Measurements from ENCODE around the gene GPRC5D.
A peak's percentile ranks its signal among the peaks of the same experiment; 100 is the strongest.

The GPRC5D gene

GRCh38 chr12:12986775-12987331, 34.9 kb upstream of the GPRC5D start:
- no peak for ATAC-seq
- TF ChIP-seq PATZ1 (CRISPR knock-in tag; IDR thresholded peaks at IDR 0.05; ENCODE audit: borderline replicate concordance) (no peak), BACH2 (CRISPR knock-in tag; IDR thresholded peaks at IDR 0.05; ENCODE audit: borderline replicate concordance) (no peak), ZNF70 (CRISPR knock-in tag; IDR thresholded peaks at IDR 0.05) (no peak), ESRRG (CRISPR knock-in tag; IDR thresholded peaks at IDR 0.05) (no peak), TOX (CRISPR knock-in tag; IDR thresholded peaks at IDR 0.05; ENCODE audit: borderline replicate concordance) (no peak)

- ATAC-seq = peak; percentile 93
- TF ChIP-seq TSHZ2 (CRISPR knock-in tag; IDR thresholded peaks at IDR 0.05) = no peak
- TF ChIP-seq ISL1 (CRISPR knock-in tag; IDR thresholded peaks at IDR 0.05) = no peak
- no peak for TF ChIP-seq SNAI2 (CRISPR knock-in tag; IDR thresholded peaks at IDR 0.05)
Measured at GRCh38 chr12:12985817-12986408, 33.9 kb upstream of the GPRC5D start.

- no peak for ATAC-seq
- TF ChIP-seq GLIS3 (CRISPR knock-in tag; IDR thresholded peaks at IDR 0.05) = no peak
- TF ChIP-seq TCF4 (CRISPR knock-in tag; IDR thresholded peaks at IDR 0.05; ENCODE audit: borderline replicate concordance) = no peak
- TF ChIP-seq PATZ1 (CRISPR knock-in tag; IDR thresholded peaks at IDR 0.05; ENCODE audit: borderline replicate concordance) = no peak
- TF ChIP-seq ISL1 (CRISPR knock-in tag; IDR thresholded peaks at IDR 0.05) = no peak
- TF ChIP-seq CREB5 (CRISPR knock-in tag; IDR thresholded peaks at IDR 0.05; ENCODE audit: low read depth) = no peak
- TF ChIP-seq TOX (CRISPR knock-in tag; IDR thresholded peaks at IDR 0.05; ENCODE audit: borderline replicate concordance) = no peak
Measured at GRCh38 chr12:12984149-12984548, 32.2 kb upstream of the GPRC5D start.

- ATAC-seq = peak; percentile 52
- TF ChIP-seq RARB (CRISPR knock-in tag; IDR thresholded peaks at IDR 0.05) = no peak
- TF ChIP-seq ZFP3 (CRISPR knock-in tag; IDR thresholded peaks at IDR 0.05) = no peak
- TF ChIP-seq CSDC2 (CRISPR knock-in tag; IDR thresholded peaks at IDR 0.05) = no peak
- TF ChIP-seq SNAI2 (CRISPR knock-in tag; IDR thresholded peaks at IDR 0.05) = no peak
- TF ChIP-seq ZC3H10 (CRISPR knock-in tag; IDR thresholded peaks at IDR 0.05) = no peak
- TF ChIP-seq ESRRG (CRISPR knock-in tag; IDR thresholded peaks at IDR 0.05) = no peak
- no peak for TF ChIP-seq ISL1 (CRISPR knock-in tag; IDR thresholded peaks at IDR 0.05)
- no peak for TF ChIP-seq CREB5 (CRISPR knock-in tag; IDR thresholded peaks at IDR 0.05; ENCODE audit: low read depth)
- no peak for TF ChIP-seq BACH2 (CRISPR knock-in tag; IDR thresholded peaks at IDR 0.05; ENCODE audit: borderline replicate concordance)
- TF ChIP-seq ZNF8 (CRISPR knock-in tag; IDR thresholded peaks at IDR 0.05) = no peak
- no peak for TF ChIP-seq PATZ1 (CRISPR knock-in tag; IDR thresholded peaks at IDR 0.05; ENCODE audit: borderline replicate concordance)
- TF ChIP-seq CSRNP3 (CRISPR knock-in tag; IDR thresholded peaks at IDR 0.05) = no peak
- no peak for TF ChIP-seq OSR1 (CRISPR knock-in tag; IDR thresholded peaks at IDR 0.05)
Measured at GRCh38 chr12:12983420-12984035, 31.6 kb upstream of the GPRC5D start.
